HG03521 (cell line): ENCODE results near the gene DDX4.

Source experiments
- ATAC-seq: cut with Tn5 transposase; IDR thresholded peaks from one replicate; pipeline ENCODE4 v1.9.1; 2021; ENCODE audit warnings: mild to moderate bottlenecking, moderate library complexity; ENCODE audit not compliant: unreplicated experiment

DDX4 gene

GRCh38 chr5:55864606-55865541 lies 127.0 kb downstream of the DDX4 start:
- no peak for ATAC-seq

- no peak for ATAC-seq
Measured at GRCh38 chr5:55865831-55866230, 128.0 kb downstream of the DDX4 start.

GRCh38 chr5:55866485-55866884 lies 128.6 kb downstream of the DDX4 start:
- ATAC-seq = no peak
